WERI-Rb-1 (cell line): ENCODE results near the gene ALDH16A1.

Experiments used
- DNase-seq: peaks from one replicate; pipeline ENCODE4 v3.0.0-alpha.2; 2020
- H3K27ac ChIP-seq: fragments of 250-450 bp; sonication (Bioruptor Pico); 2 replicates; pipeline ENCODE4 v1.5.1; 2020; ENCODE audit warnings: mild to moderate bottlenecking, moderate library complexity
- H3K27me3 ChIP-seq: fragments of 250-450 bp; sonication (Bioruptor Pico); 2 replicates; pipeline ENCODE4 v1.5.1; 2021; ENCODE audit warnings: mild to moderate bottlenecking, low read depth, moderate library complexity; ENCODE audit not compliant: insufficient read depth, severe bottlenecking
- H3K36me3 ChIP-seq: fragments of 250-450 bp; sonication (Bioruptor Pico); 2 replicates; pipeline ENCODE4 v1.5.1; 2020; ENCODE audit warnings: mild to moderate bottlenecking, moderate library complexity
- H3K4me3 ChIP-seq: 2 replicates; pipeline ENCODE4 v1.5.1; 2011; ENCODE audit warnings: low read depth, mild to moderate bottlenecking, control low read depth, low read length
- H3K9me3 ChIP-seq: fragments of 250-450 bp; sonication (Bioruptor Pico); 2 replicates; pipeline ENCODE4 v1.5.1; 2021; ENCODE audit warnings: mild to moderate bottlenecking, moderate library complexity; ENCODE audit not compliant: severe bottlenecking
- TF ChIP-seq, protein P1 (sequence below): IDR thresholded peaks from 2 replicates; pipeline ENCODE4 v1.5.1; 2011; ENCODE audit warnings: low read depth, mild to moderate bottlenecking, control low read depth, inconsistent platforms, low read length

ALDH16A1 gene

DNA sequence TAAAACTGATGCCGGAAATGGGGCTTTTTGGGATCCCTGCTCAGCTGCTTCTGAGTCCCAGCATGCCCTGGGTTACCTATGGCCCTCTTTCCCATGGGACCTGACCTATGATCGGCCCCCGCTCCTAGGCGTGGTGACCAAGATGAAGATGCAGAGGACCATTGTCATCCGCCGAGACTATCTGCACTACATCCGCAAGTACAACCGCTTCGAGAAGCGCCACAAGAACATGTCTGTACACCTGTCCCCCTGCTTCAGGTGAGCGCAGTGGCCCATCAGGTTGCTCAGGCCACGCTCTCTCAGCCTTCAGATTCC, 44.7 kb downstream of the ALDH16A1 start:
- no peak overlapping the region for H3K4me3 ChIP-seq
- peaks cover 50% of the 10 kb centered on the region for H3K36me3 ChIP-seq
- TF ChIP-seq, protein P1, sequence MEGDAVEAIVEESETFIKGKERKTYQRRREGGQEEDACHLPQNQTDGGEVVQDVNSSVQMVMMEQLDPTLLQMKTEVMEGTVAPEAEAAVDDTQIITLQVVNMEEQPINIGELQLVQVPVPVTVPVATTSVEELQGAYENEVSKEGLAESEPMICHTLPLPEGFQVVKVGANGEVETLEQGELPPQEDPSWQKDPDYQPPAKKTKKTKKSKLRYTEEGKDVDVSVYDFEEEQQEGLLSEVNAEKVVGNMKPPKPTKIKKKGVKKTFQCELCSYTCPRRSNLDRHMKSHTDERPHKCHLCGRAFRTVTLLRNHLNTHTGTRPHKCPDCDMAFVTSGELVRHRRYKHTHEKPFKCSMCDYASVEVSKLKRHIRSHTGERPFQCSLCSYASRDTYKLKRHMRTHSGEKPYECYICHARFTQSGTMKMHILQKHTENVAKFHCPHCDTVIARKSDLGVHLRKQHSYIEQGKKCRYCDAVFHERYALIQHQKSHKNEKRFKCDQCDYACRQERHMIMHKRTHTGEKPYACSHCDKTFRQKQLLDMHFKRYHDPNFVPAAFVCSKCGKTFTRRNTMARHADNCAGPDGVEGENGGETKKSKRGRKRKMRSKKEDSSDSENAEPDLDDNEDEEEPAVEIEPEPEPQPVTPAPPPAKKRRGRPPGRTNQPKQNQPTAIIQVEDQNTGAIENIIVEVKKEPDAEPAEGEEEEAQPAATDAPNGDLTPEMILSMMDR: no peak
- H3K27ac ChIP-seq: no peak overlapping the region; the same call in 1 of the 2 replicates
- no peaks in the 10 kb centered on the region for H3K27me3 ChIP-seq
- no peak for DNase-seq
- no peaks in the 10 kb centered on the region for H3K9me3 ChIP-seq

- H3K36me3 ChIP-seq: peaks cover 42% of the 10 kb centered on the region
- TF ChIP-seq, protein P1: no peak
- H3K27ac ChIP-seq: no peak overlapping the region
- no peak overlapping the region for H3K4me3 ChIP-seq
- DNase-seq: no peak
- no peaks in the 10 kb centered on the region for H3K9me3 ChIP-seq
- no peaks in the 10 kb centered on the region for H3K27me3 ChIP-seq
These were observed 45.5 kb downstream of the ALDH16A1 start for GRCh38 chr19:49498475-49498874.

GRCh38 chr19:49499030-49499670, 46.1 kb downstream of the ALDH16A1 start:
- TF ChIP-seq, protein P1: no peak
- Histone ChIP-seq H3K27me3 (no peaks in the 10 kb centered on the region), H3K36me3 (peaks cover 42% of the 10 kb centered on the region), H3K9me3 (no peaks in the 10 kb centered on the region), H3K27ac (no peak overlapping the region), H3K4me3 (no peak overlapping the region)
- no peak for DNase-seq

GRCh38 chr19:49502866-49503581, 50.0 kb downstream of the ALDH16A1 start:
- Histone ChIP-seq H3K4me3 (no peak overlapping the region), H3K9me3 (no peaks in the 10 kb centered on the region), H3K27ac (peak overlapping the region; percentile 59), H3K27me3 (no peaks in the 10 kb centered on the region), H3K36me3 (peaks cover 24% of the 10 kb centered on the region)
- TF ChIP-seq, protein P1: peak; percentile 45; the same call in 1 of the 2 replicates
- peak; percentile 54 for DNase-seq

DNA sequence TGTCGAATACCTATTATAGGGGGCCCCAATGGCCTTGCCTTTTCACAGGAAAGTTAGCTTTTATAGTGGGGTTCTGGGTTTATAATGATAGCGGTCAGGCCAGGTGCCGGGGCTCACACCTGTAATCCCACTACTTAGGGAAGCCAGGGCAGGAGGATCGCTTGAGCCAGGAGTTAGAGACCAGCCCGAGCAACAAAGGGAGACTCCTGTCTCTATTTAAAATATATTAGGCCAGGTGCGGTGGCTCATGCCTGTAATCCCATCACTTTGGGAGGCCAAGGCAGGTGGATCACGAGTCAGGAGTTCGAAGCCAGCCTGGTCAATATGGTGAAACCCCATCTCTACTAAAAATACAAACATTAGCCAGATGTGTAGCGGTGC, 50.5 kb downstream of the ALDH16A1 start:
- Histone ChIP-seq H3K36me3 (peaks cover 18% of the 10 kb centered on the region), H3K4me3 (no peak overlapping the region), H3K27me3 (no peaks in the 10 kb centered on the region), H3K9me3 (no peaks in the 10 kb centered on the region), H3K27ac (peak overlapping the region; percentile 47)
- TF ChIP-seq, protein P1: no peak
- no peak for DNase-seq
